Measurements from ENCODE around the gene CELSR1. TPM values are rescaled to one million over a fixed set of nuclear protein-coding genes. Genes with fewer than 3 reads are reported as not detected.
"Not testable (repeated sequence)": the region's sequence is repeated elsewhere in the genome, so short reads cannot be mapped to it uniquely, and the experiment has no call there.

CELSR1 gene
- total RNA-seq, 1 donor from 2014 or later, result 27.9 TPM

GRCh38 chr22:46401370-46401769 is 136.1 kb downstream of the CELSR1 start:
- peaks cover 9% of the 10 kb centered on the region for H3K36me3 Mint-ChIP-seq (ENCODE audit: low read depth)
- TF ChIP-seq CTCF (IDR thresholded peaks at IDR 0.05), result no peak
- no peaks in the 10 kb centered on the region for H3K27me3 Mint-ChIP-seq (ENCODE audit: low read depth)
- no peak for DNase-seq (ENCODE audit: low spot score)
- peaks cover 4% of the 10 kb centered on the region for H3K4me1 Mint-ChIP-seq (ENCODE audit: low read depth)
- H3K4me3 Mint-ChIP-seq (ENCODE audit: unreplicated experiment), result no peak overlapping the region
- no peaks in the 10 kb centered on the region for H3K9me3 Mint-ChIP-seq (ENCODE audit: low read depth)
- H3K27ac Mint-ChIP-seq (ENCODE audit: unreplicated experiment), result no peak overlapping the region

- Mint-ChIP-seq H3K4me1 (ENCODE audit: low read depth) (no peaks in the 10 kb centered on the region), H3K36me3 (ENCODE audit: low read depth) (peaks cover 11% of the 10 kb centered on the region), H3K9me3 (ENCODE audit: low read depth) (no peaks in the 10 kb centered on the region)
Observed at GRCh38 chr22:46399251-46400024, 138.0 kb downstream of the CELSR1 start.

GRCh38 chr22:46397951-46398350 is 139.5 kb downstream of the CELSR1 start:
- H3K4me1 Mint-ChIP-seq (ENCODE audit: low read depth), result no peaks in the 10 kb centered on the region
- DNase-seq (ENCODE audit: low spot score), result peak; percentile 92
- no peak for TF ChIP-seq CTCF (IDR thresholded peaks at IDR 0.05)
- no peak overlapping the region for H3K4me3 Mint-ChIP-seq (ENCODE audit: unreplicated experiment)
- H3K27ac Mint-ChIP-seq (ENCODE audit: unreplicated experiment), result no peak overlapping the region
- no peaks in the 10 kb centered on the region for H3K9me3 Mint-ChIP-seq (ENCODE audit: low read depth)
- peaks cover 14% of the 10 kb centered on the region for H3K36me3 Mint-ChIP-seq (ENCODE audit: low read depth)
- no peaks in the 10 kb centered on the region for H3K27me3 Mint-ChIP-seq (ENCODE audit: low read depth)

More at GRCh38 chr22:46399251-46400024, 138.0 kb downstream of the CELSR1 start:
- Mint-ChIP-seq H3K27me3 (ENCODE audit: low read depth) (no peaks in the 10 kb centered on the region), H3K27ac (ENCODE audit: unreplicated experiment) (no peak overlapping the region), H3K4me3 (ENCODE audit: unreplicated experiment) (no peak overlapping the region)
- DNase-seq (ENCODE audit: low spot score), result peak; percentile 71
- TF ChIP-seq CTCF (IDR thresholded peaks at IDR 0.05), result no peak

GRCh38 chr22:46397514-46397913 is 139.9 kb downstream of the CELSR1 start:
- TF ChIP-seq CTCF (IDR thresholded peaks at IDR 0.05), result no peak
- no peak for DNase-seq (ENCODE audit: low spot score)
- Mint-ChIP-seq H3K27me3 (ENCODE audit: low read depth) (no peaks in the 10 kb centered on the region), H3K4me3 (ENCODE audit: unreplicated experiment) (no peak overlapping the region), H3K9me3 (ENCODE audit: low read depth) (no peaks in the 10 kb centered on the region), H3K27ac (ENCODE audit: unreplicated experiment) (no peak overlapping the region), H3K36me3 (ENCODE audit: low read depth) (peaks cover 14% of the 10 kb centered on the region), H3K4me1 (ENCODE audit: low read depth) (no peaks in the 10 kb centered on the region)

GRCh38 chr22:46397049-46397448 is 140.4 kb downstream of the CELSR1 start:
- not testable (repeated sequence) for H3K4me3 Mint-ChIP-seq (ENCODE audit: unreplicated experiment); H3K27me3 Mint-ChIP-seq (ENCODE audit: low read depth); H3K27ac Mint-ChIP-seq (ENCODE audit: unreplicated experiment); H3K9me3 Mint-ChIP-seq (ENCODE audit: low read depth); H3K4me1 Mint-ChIP-seq (ENCODE audit: low read depth); DNase-seq (ENCODE audit: low spot score)
- H3K36me3 Mint-ChIP-seq (ENCODE audit: low read depth), result peaks cover 14% of the 10 kb centered on the region

- no peak for TF ChIP-seq CTCF (IDR thresholded peaks at IDR 0.05)
- Mint-ChIP-seq H3K4me1 (ENCODE audit: low read depth) (peaks cover 13% of the 10 kb centered on the region), H3K36me3 (ENCODE audit: low read depth) (peaks cover 14% of the 10 kb centered on the region), H3K27me3 (ENCODE audit: low read depth) (no peaks in the 10 kb centered on the region), H3K4me3 (ENCODE audit: unreplicated experiment) (no peak overlapping the region), H3K9me3 (ENCODE audit: low read depth) (no peaks in the 10 kb centered on the region), H3K27ac (ENCODE audit: unreplicated experiment) (no peak overlapping the region)
- DNase-seq (ENCODE audit: low spot score), result peak; percentile 64
Observed at GRCh38 chr22:46395145-46395544, 142.3 kb downstream of the CELSR1 start.
